ENCODE measurements around the gene FGG.

FGG gene

DNA sequence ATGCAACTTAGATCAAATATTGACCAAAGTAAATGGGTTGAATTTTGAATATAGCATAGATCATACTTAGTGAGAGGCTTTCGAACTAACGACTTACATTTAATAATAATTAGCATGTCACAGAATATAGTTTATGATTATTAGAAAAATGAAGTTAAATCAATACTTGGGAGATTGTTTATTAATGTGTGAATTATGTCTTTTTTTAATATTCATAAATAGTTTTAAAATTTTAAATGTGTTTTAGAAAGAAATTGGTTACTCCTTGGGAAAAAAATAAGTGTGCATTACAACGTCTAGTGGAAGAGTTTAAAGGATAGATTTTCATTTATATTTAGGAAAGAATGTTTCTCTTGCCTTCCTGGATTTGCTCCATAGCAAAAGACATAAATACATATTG is 29.2 kb downstream of the FGG start:
- DNase-seq = no peak
- 43% methylated on average over 1 of the region's 3 CpGs for WGBS
- no peak overlapping the region for H3K18ac ChIP-seq (ENCODE audit: low read depth in 1 of 2, low read length in 2 of 2)
- H3K23ac ChIP-seq (ENCODE audit: low read length in 2 of 2) = no peak overlapping the region
- H2BK120ac ChIP-seq (ENCODE audit: low read depth, low read length) = no peak overlapping the region
- H2AK5ac ChIP-seq (ENCODE audit: low read length, severe bottlenecking) = no peak overlapping the region
- H3K9me3 ChIP-seq (ENCODE audit: control insufficient read depth, low read length) = peaks cover 3% of the 10 kb centered on the region
- no peak overlapping the region for H2BK12ac ChIP-seq (ENCODE audit: low read length in 2 of 2)
- no peaks in the 10 kb centered on the region for H3K36me3 ChIP-seq (ENCODE audit: control insufficient read depth in 1 of 2, insufficient read depth in 2 of 2, low read depth in 1 of 2, low read length in 2 of 2)
- no peak overlapping the region for H4K8ac ChIP-seq (ENCODE audit: low read length)
- H2BK15ac ChIP-seq (ENCODE audit: low read depth, poor library complexity, severe bottlenecking) = no peak overlapping the region
- H3K27me3 ChIP-seq (ENCODE audit: control insufficient read depth in 1 of 2, insufficient read depth in 1 of 2, low read length in 2 of 2) = peaks cover 0 to 7% of the 10 kb centered on the region in 2 experiments
- H3K4me2 ChIP-seq (ENCODE audit: low read length, poor library complexity, severe bottlenecking) = no peak overlapping the region
- no peak overlapping the region for H4K91ac ChIP-seq (ENCODE audit: low read length)
- H3K4me1 ChIP-seq (ENCODE audit: control insufficient read depth, insufficient read depth, low read depth, low read length) = peaks cover 1% of the 10 kb centered on the region
- H3K4me3 ChIP-seq (ENCODE audit: insufficient read depth in 1 of 2, low read depth in 1 of 2, low read length in 2 of 2) = no peak overlapping the region
- H3K4ac ChIP-seq (ENCODE audit: low read depth in 1 of 2, low read length in 2 of 2) = no peak overlapping the region
- H3K79me1 ChIP-seq (replicated peaks; ENCODE audit: low read length, poor library complexity, severe bottlenecking) = no peaks in the 10 kb centered on the region
- H2BK5ac ChIP-seq (ENCODE audit: low read depth, low read length, poor library complexity, severe bottlenecking) = no peak overlapping the region
- no peak overlapping the region for H3K27ac ChIP-seq (ENCODE audit: low read length, poor library complexity, severe bottlenecking)
- H2AFZ ChIP-seq (ENCODE audit: low read depth, low read length) = no peak overlapping the region
- H3K9ac ChIP-seq (ENCODE audit: low read length) = no peak overlapping the region
- H3K14ac ChIP-seq (ENCODE audit: low read length in 2 of 2) = no peak overlapping the region

DNA sequence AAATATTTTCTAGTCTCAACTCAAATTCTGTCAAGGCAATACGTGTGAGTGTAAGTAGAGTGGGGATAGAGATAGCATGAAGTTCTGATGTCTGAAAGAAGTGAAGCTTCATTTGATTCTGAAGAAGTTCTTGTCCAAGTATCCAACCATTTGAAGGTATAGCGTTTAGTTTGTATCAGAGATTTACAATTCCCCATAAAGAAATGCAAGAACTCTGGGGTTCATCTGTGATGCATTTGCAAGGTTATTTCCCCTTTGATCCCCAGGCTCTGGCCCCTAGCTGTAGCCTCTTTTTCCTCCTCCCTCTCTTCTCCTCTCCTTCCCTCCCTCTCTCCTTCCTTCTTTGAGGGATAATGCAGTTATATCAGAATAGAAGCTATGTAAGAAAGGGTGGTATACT is 29.7 kb downstream of the FGG start:
- DNase-seq = no peak
- H4K91ac ChIP-seq (ENCODE audit: low read length) = no peak overlapping the region
- no peaks in the 10 kb centered on the region for H3K79me1 ChIP-seq (replicated peaks; ENCODE audit: low read length, poor library complexity, severe bottlenecking)
- no peak overlapping the region for H3K14ac ChIP-seq (ENCODE audit: low read length in 2 of 2)
- H2BK120ac ChIP-seq (ENCODE audit: low read depth, low read length) = no peak overlapping the region
- no peak overlapping the region for H3K4me3 ChIP-seq (ENCODE audit: insufficient read depth in 1 of 2, low read depth in 1 of 2, low read length in 2 of 2)
- no peak overlapping the region for H2BK12ac ChIP-seq (ENCODE audit: low read length in 2 of 2)
- 71% methylated on average over 1 of the region's 2 CpGs for WGBS
- peaks cover 0 to 3% of the 10 kb centered on the region in 2 experiments for H3K27me3 ChIP-seq (ENCODE audit: control insufficient read depth in 1 of 2, insufficient read depth in 1 of 2, low read length in 2 of 2)
- H3K27ac ChIP-seq (ENCODE audit: low read length, poor library complexity, severe bottlenecking) = no peak overlapping the region
- no peak overlapping the region for H2BK5ac ChIP-seq (ENCODE audit: low read depth, low read length, poor library complexity, severe bottlenecking)
- no peak overlapping the region for H2AFZ ChIP-seq (ENCODE audit: low read depth, low read length)
- H2BK15ac ChIP-seq (ENCODE audit: low read depth, poor library complexity, severe bottlenecking) = no peak overlapping the region
- H3K18ac ChIP-seq (ENCODE audit: low read depth in 1 of 2, low read length in 2 of 2) = no peak overlapping the region
- H3K4me1 ChIP-seq (ENCODE audit: control insufficient read depth, insufficient read depth, low read depth, low read length) = peaks cover 1% of the 10 kb centered on the region
- H2AK5ac ChIP-seq (ENCODE audit: low read length, severe bottlenecking) = no peak overlapping the region
- peaks cover 3% of the 10 kb centered on the region for H3K9me3 ChIP-seq (ENCODE audit: control insufficient read depth, low read length)
- H3K9ac ChIP-seq (ENCODE audit: low read length) = no peak overlapping the region
- no peak overlapping the region for H3K4me2 ChIP-seq (ENCODE audit: low read length, poor library complexity, severe bottlenecking)
- H3K23ac ChIP-seq (ENCODE audit: low read length in 2 of 2) = no peak overlapping the region
- no peak overlapping the region for H3K4ac ChIP-seq (ENCODE audit: low read depth in 1 of 2, low read length in 2 of 2)
- H4K8ac ChIP-seq (ENCODE audit: low read length) = no peak overlapping the region
- H3K36me3 ChIP-seq (ENCODE audit: control insufficient read depth in 1 of 2, insufficient read depth in 2 of 2, low read depth in 1 of 2, low read length in 2 of 2) = no peaks in the 10 kb centered on the region

DNA sequence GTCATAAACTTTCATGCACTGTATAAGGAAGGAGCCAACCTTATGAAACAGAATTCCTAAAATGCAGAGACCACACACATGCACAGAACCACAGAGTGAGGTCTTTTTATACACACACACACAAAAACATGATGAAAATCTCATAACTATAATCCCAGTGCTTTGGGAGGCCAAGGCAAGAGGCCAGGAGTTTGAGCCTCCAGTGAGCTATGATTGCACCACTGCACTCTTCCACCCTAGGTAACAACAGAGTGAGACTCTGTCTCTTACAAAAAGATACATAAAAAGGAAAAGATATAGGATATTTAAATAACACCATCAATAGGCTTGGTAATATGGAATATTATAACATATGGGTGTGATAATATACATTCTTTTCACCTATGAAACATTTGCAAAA is 32.5 kb downstream of the FGG start:
- Histone ChIP-seq H3K36me3 (ENCODE audit: control insufficient read depth in 1 of 2, insufficient read depth in 2 of 2, low read depth in 1 of 2, low read length in 2 of 2) (no peaks in the 10 kb centered on the region), H3K4me3 (ENCODE audit: insufficient read depth in 1 of 2, low read depth in 1 of 2, low read length in 2 of 2) (no peak overlapping the region), H3K9ac (ENCODE audit: low read length) (no peak overlapping the region), H3K9me3 (ENCODE audit: control insufficient read depth, low read length) (no peaks in the 10 kb centered on the region), H2AK5ac (ENCODE audit: low read length, severe bottlenecking) (no peak overlapping the region), H2BK12ac (ENCODE audit: low read length in 2 of 2) (no peak overlapping the region), H3K4me2 (ENCODE audit: low read length, poor library complexity, severe bottlenecking) (no peak overlapping the region), H3K18ac (ENCODE audit: low read depth in 1 of 2, low read length in 2 of 2) (no peak overlapping the region), H3K23ac (ENCODE audit: low read length in 2 of 2) (no peak overlapping the region), H2BK15ac (ENCODE audit: low read depth, poor library complexity, severe bottlenecking) (no peak overlapping the region), H4K8ac (ENCODE audit: low read length) (no peak overlapping the region), H3K79me1 (replicated peaks; ENCODE audit: low read length, poor library complexity, severe bottlenecking) (no peaks in the 10 kb centered on the region), H3K4ac (ENCODE audit: low read depth in 1 of 2, low read length in 2 of 2) (no peak overlapping the region), H3K27ac (ENCODE audit: low read length, poor library complexity, severe bottlenecking) (no peak overlapping the region), H2BK120ac (ENCODE audit: low read depth, low read length) (no peak overlapping the region), H3K27me3 (ENCODE audit: control insufficient read depth in 1 of 2, insufficient read depth in 1 of 2, low read length in 2 of 2) (no peaks in the 10 kb centered on the region), H2BK5ac (ENCODE audit: low read depth, low read length, poor library complexity, severe bottlenecking) (no peak overlapping the region), H4K91ac (ENCODE audit: low read length) (no peak overlapping the region), H2AFZ (ENCODE audit: low read depth, low read length) (no peak overlapping the region), H3K4me1 (ENCODE audit: control insufficient read depth, insufficient read depth, low read depth, low read length) (peaks cover 1% of the 10 kb centered on the region), H3K14ac (ENCODE audit: low read length in 2 of 2) (no peak overlapping the region)
- no peak for DNase-seq

DNA sequence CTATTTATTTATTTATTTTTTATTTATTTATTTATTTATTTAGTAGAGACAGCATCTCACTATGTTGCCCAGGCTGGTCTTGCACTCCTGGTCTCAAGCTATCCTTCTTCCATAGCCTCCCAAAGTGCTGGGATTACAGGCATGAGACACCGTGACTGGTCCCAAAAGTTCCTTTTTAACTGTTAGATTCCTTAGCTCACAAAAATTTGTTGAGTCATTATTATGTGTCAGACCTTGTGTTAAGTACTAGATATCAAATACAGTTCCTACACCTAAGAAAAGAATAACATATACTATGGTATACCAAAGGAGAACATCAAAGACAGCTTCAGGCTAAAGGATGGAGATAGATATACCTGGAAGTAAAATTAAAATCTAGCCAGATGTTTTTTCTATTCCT is 33.5 kb downstream of the FGG start:
- Histone ChIP-seq H2BK5ac (ENCODE audit: low read depth, low read length, poor library complexity, severe bottlenecking) (no peak overlapping the region), H3K4me1 (ENCODE audit: control insufficient read depth, insufficient read depth, low read depth, low read length) (peaks cover 1% of the 10 kb centered on the region), H4K91ac (ENCODE audit: low read length) (no peak overlapping the region), H2BK120ac (ENCODE audit: low read depth, low read length) (no peak overlapping the region), H2AFZ (ENCODE audit: low read depth, low read length) (no peak overlapping the region), H4K8ac (ENCODE audit: low read length) (no peak overlapping the region), H2AK5ac (ENCODE audit: low read length, severe bottlenecking) (no peak overlapping the region), H3K9me3 (ENCODE audit: control insufficient read depth, low read length) (no peaks in the 10 kb centered on the region), H3K27me3 (ENCODE audit: control insufficient read depth in 1 of 2, insufficient read depth in 1 of 2, low read length in 2 of 2) (no peaks in the 10 kb centered on the region), H3K23ac (ENCODE audit: low read length in 2 of 2) (no peak overlapping the region), H3K18ac (ENCODE audit: low read depth in 1 of 2, low read length in 2 of 2) (no peak overlapping the region), H3K4ac (ENCODE audit: low read depth in 1 of 2, low read length in 2 of 2) (no peak overlapping the region), H3K36me3 (ENCODE audit: control insufficient read depth in 1 of 2, insufficient read depth in 2 of 2, low read depth in 1 of 2, low read length in 2 of 2) (no peaks in the 10 kb centered on the region), H3K27ac (ENCODE audit: low read length, poor library complexity, severe bottlenecking) (no peak overlapping the region), H3K14ac (ENCODE audit: low read length in 2 of 2) (no peak overlapping the region), H2BK12ac (ENCODE audit: low read length in 2 of 2) (no peak overlapping the region), H3K4me3 (ENCODE audit: insufficient read depth in 1 of 2, low read depth in 1 of 2, low read length in 2 of 2) (no peak overlapping the region), H2BK15ac (ENCODE audit: low read depth, poor library complexity, severe bottlenecking) (no peak overlapping the region), H3K4me2 (ENCODE audit: low read length, poor library complexity, severe bottlenecking) (no peak overlapping the region), H3K9ac (ENCODE audit: low read length) (no peak overlapping the region), H3K79me1 (replicated peaks; ENCODE audit: low read length, poor library complexity, severe bottlenecking) (no peaks in the 10 kb centered on the region)
- WGBS = no CpG with 5 or more reads among the region's 1 CpG
- DNase-seq = no peak
